Endothelial cell of umbilical vein (primary cell): ENCODE results near the gene TCF7L2. TPM values are rescaled to one million over a fixed set of nuclear protein-coding genes. Genes with fewer than 3 reads are reported as not detected.

Source experiments
- BruUV-seq: library from RNA; stranded (reverse); fragments of 400-500 nt; replicated peaks from 2 replicates; lab custom pipeline; 2021; lab: Mats Ljungman, UMichigan
- CTCF ChIA-PET: fragments of 300-600, 350-600 bp; sonication (Branson Sonifier 250); formaldehyde crosslinking; loops from one replicate; lab custom pipeline; 2021; ENCODE audit warnings: antibody characterized with exemption, inconsistent platforms; lab: Charles Lee
- POLR2A ChIA-PET: fragments of 300-600, 350-600 bp; sonication (Branson Sonifier 250); formaldehyde crosslinking; loops from one replicate; lab custom pipeline; 2021; ENCODE audit warnings: antibody characterized with exemption, inconsistent platforms; lab: Charles Lee
- DNase-seq: peaks from one replicate; pipeline ENCODE4 v3.0.0-alpha.2; 2011; ENCODE audit warnings: low read depth, low spot score
- FAIRE-seq: peaks from 2 replicates; lab custom pipeline; 2011; peaks lifted over from hg19 to GRCh38; lab: Jason Lieb, UNC
- H2AFZ ChIP-seq: 2 replicates; pipeline ENCODE4 v1.6.0; 2012; ENCODE audit warnings: low read depth, low read length, control low read depth, inconsistent platforms
- H3K27ac ChIP-seq: 2 replicates; pipeline ENCODE4 v1.5.1; 2011; ENCODE audit warnings: low read depth, mild to moderate bottlenecking, control low read depth, low read length, moderate library complexity; ENCODE audit not compliant: insufficient read depth
- H3K27me3 ChIP-seq, 2 experiments: 2 replicates each; pipeline versions ENCODE4 v1.6.0 to v1.6.1; 2011; ENCODE audit warnings: low read length in 2 of 2, mixed read lengths in 1 of 2; ENCODE audit not compliant: control insufficient read depth in 2 of 2, insufficient read depth in 2 of 2
- H3K36me3 ChIP-seq, 2 experiments: 2 replicates in 1 of 2; 3 replicates in 1 of 2; pipeline ENCODE4 v1.5.1; 2011; ENCODE audit warnings: low read length in 2 of 2, mild to moderate bottlenecking in 1 of 2, moderate library complexity in 1 of 2; ENCODE audit not compliant: control insufficient read depth in 2 of 2, insufficient read depth in 2 of 2; ENCODE audit errors: extremely low read depth in 1 of 2
- H3K4me1 ChIP-seq: 3 replicates; pipeline ENCODE4 v1.5.1; 2011; ENCODE audit warnings: mild to moderate bottlenecking, low read length; ENCODE audit not compliant: control insufficient read depth, insufficient read depth; ENCODE audit errors: extremely low read depth
- H3K4me2 ChIP-seq: 2 replicates; pipeline ENCODE4 v1.6.1; 2011; ENCODE audit warnings: low read length, control low read depth, mixed read lengths; ENCODE audit not compliant: insufficient read depth
- H3K4me3 ChIP-seq, 3 experiments: fragments of 200-600 bp in 1 of 3; sonication (generic), shearing (Covaris generic) in 1 of 3; replicated peaks in 1 of 3; 2 replicates each; pipeline ENCODE4 v1.5.1; 2011 to 2016; ENCODE audit warnings: control low read depth in 3 of 3, low read length in 3 of 3, mild to moderate bottlenecking in 2 of 3, inconsistent platforms in 1 of 3, low read depth in 1 of 3, moderate library complexity in 1 of 3; ENCODE audit not compliant: insufficient read depth in 1 of 3
- H3K79me2 ChIP-seq: 2 replicates; pipeline ENCODE4 v1.6.0; 2012; ENCODE audit warnings: low read length, inconsistent platforms; ENCODE audit not compliant: control insufficient read depth, insufficient read depth
- H3K9ac ChIP-seq: replicated peaks from 2 replicates; pipeline ENCODE3; 2011; ENCODE audit warnings: low read length, control low read depth; ENCODE audit not compliant: insufficient read depth; ENCODE audit errors: extremely low read depth
- H3K9me1 ChIP-seq: replicated peaks from 3 replicates; pipeline ENCODE4 v1.6.0; 2011; ENCODE audit warnings: mild to moderate bottlenecking, low read length; ENCODE audit not compliant: control insufficient read depth, insufficient read depth; ENCODE audit errors: extremely low read depth
- H3K9me3 ChIP-seq: replicated peaks from 2 replicates; pipeline ENCODE4 v1.5.1; 2012; ENCODE audit warnings: low read length, inconsistent platforms; ENCODE audit not compliant: control insufficient read depth, insufficient read depth
- H4K20me1 ChIP-seq: replicated peaks from 2 replicates; pipeline ENCODE3; 2011; ENCODE audit warnings: mild to moderate bottlenecking, low read length; ENCODE audit not compliant: control insufficient read depth, insufficient read depth; ENCODE audit errors: extremely low read depth
- CTCF ChIP-seq, 2 donors: IDR thresholded peaks; 1 replicate in 1 of 2; 2 replicates in 1 of 2; pipeline ENCODE4 v1.5.1; 2011; ENCODE audit warnings: low read length in 2 of 2, mild to moderate bottlenecking in 2 of 2, moderate library complexity in 2 of 2, control low read depth in 1 of 2, inconsistent platforms in 1 of 2, low read depth in 1 of 2; ENCODE audit not compliant: insufficient read depth in 1 of 2; ENCODE audit errors: extremely low read depth in 1 of 2
- EZH2 ChIP-seq: IDR thresholded peaks from 2 replicates; pipeline ENCODE4 v1.6.1; 2012; ENCODE audit warnings: borderline replicate concordance, low read depth, mild to moderate bottlenecking, moderate library complexity, low read length, inconsistent platforms; ENCODE audit not compliant: severe bottlenecking
- FOS ChIP-seq: IDR thresholded peaks from 2 replicates; pipeline ENCODE4 v1.6.1; 2011; ENCODE audit warnings: mild to moderate bottlenecking, low read length, moderate library complexity, borderline replicate concordance; ENCODE audit not compliant: insufficient read depth
- GATA2 ChIP-seq: IDR thresholded peaks from 2 replicates; pipeline ENCODE4 v1.7.0; 2011; ENCODE audit warnings: low read depth, mild to moderate bottlenecking, moderate library complexity, mixed read lengths, low read length; ENCODE audit not compliant: insufficient read length, insufficient read depth
- JUN ChIP-seq: IDR thresholded peaks from 2 replicates; pipeline ENCODE4 v1.6.1; 2011; ENCODE audit warnings: borderline replicate concordance, low read depth; ENCODE audit not compliant: insufficient read length, insufficient read depth
- MAX ChIP-seq: IDR thresholded peaks from 2 replicates; pipeline ENCODE4 v1.6.1; 2011; ENCODE audit not compliant: insufficient read depth, insufficient read length
- MYC ChIP-seq: IDR thresholded peaks from one replicate; pipeline ENCODE4 v1.6.1; 2011; ENCODE audit warnings: mild to moderate bottlenecking, low read depth, low read length
- POLR2A ChIP-seq: IDR thresholded peaks from 2 replicates; pipeline ENCODE4 v1.6.1; 2012; ENCODE audit warnings: low read depth, mild to moderate bottlenecking, control low read depth, low read length
- POLR2AphosphoS5 ChIP-seq: IDR thresholded peaks from 2 replicates; pipeline ENCODE4 v1.6.1; 2012; ENCODE audit warnings: low read depth, mild to moderate bottlenecking, control low read depth, low read length, moderate library complexity; ENCODE audit not compliant: insufficient read depth
- dilution Hi-C: fragments of 300-500 bp; cut with MboI; formaldehyde crosslinking; loops from one replicate; pipeline ENCODE4 v1.15.0; 2019; ENCODE audit warnings: low sequenced_read_pairs; ENCODE audit not compliant: extremely low pct_ligation_motif_present
- intact Hi-C: fragments of 100-400 bp; cut with micrococcal nuclease; formaldehyde crosslinking; loops from one replicate; pipeline ENCODE4 v1.10.0; 2022
- polyA plus RNA-seq, 4 experiments: library from polyadenylated mRNA; depleted of rRNA in 3 of 4; stranded (reverse) in 3 of 4; unstranded in 1 of 4; fragments of >200 nt; gene quantifications; 2 replicates each; pipeline versions ENCODE4 v1.2.1 to v1.2.3, GENCODE V29; 2011 to 2012; ENCODE audit warnings: missing spikeins in 1 of 4
- total RNA-seq: library from RNA; stranded (reverse); gene quantifications from 2 replicates; pipeline ENCODE4 v1.2.3, GENCODE V29; 2021

TCF7L2 gene
- total and polyA plus RNA-seq, 2 donors (not counting 3 experiments of a cell fraction or from before 2014, with no cell fraction given) = 9.9 to 21.8 TPM

GRCh38 chr10:113053881-113054280 lies 103.8 kb downstream of the TCF7L2 start:
- H4K20me1 ChIP-seq = no peaks in the 10 kb centered on the region

More at GRCh38 chr10:113053881-113054280, 103.8 kb downstream of the TCF7L2 start:
- Histone ChIP-seq H3K36me3 (no peaks in the 10 kb centered on the region), H3K79me2 (no peaks in the 10 kb centered on the region), H3K4me1 (peaks cover 53% of the 10 kb centered on the region), H3K4me3 (no peak overlapping the region), H3K4me2 (peak overlapping the region; percentile 64), H3K9ac (peak overlapping the region; percentile 60), H3K9me3 (no peaks in the 10 kb centered on the region), H3K27me3 (no peaks in the 10 kb centered on the region), H3K27ac (peak overlapping the region; percentile 92), H3K9me1 (no peaks in the 10 kb centered on the region), H2AFZ (peak overlapping the region; percentile 38)
- FAIRE-seq = peak; percentile 90
- DNase-seq = peak; percentile 76
- no TSS peak for BruUV-seq
- dilution Hi-C loops (no loop called here), intact Hi-C loops (loop anchor here (1.0 to 2.0 kb wide), 3 partner anchors 33 to 101 kb away; no protein-coding TSS in a partner anchor)
- TF ChIP-seq POLR2AphosphoS5 (peak; percentile 59), GATA2 (no peak), EZH2 (no peak), MYC (no peak), CTCF (IDR thresholded peaks at IDR 0.05; ENCODE audit: extremely low read depth in 1 of 2, insufficient read depth in 1 of 2, low read depth in 1 of 2, low read length in 2 of 2) (no peak), MAX (no peak), POLR2A (peak; percentile 47), FOS (peak; percentile 48), JUN (peak; percentile 39)
- ChIA-PET CTCF (interaction anchor here (0.7 to 2.8 kb wide), 6 partner anchors 10 to 34 kb away, joined by 3 to 8 read pairs (median 4); no protein-coding TSS in a partner anchor), POLR2A (no interaction called here)
